OCI-LY1 (cell line): ENCODE results near the gene FARSB.

Experiments
- CTCF ChIP-seq: fragments of 200-600 bp; sonication (generic), shearing (Covaris generic); IDR thresholded peaks from 2 replicates; pipeline ENCODE4 v1.5.1; 2017; ENCODE audit warnings: mild to moderate bottlenecking, antibody characterized with exemption, low read length, moderate library complexity, mixed read lengths
- EZH2 ChIP-seq: fragments of 200-600 bp; sonication (generic), shearing (Covaris generic); IDR thresholded peaks from 2 replicates; pipeline ENCODE4 v1.8.0; 2017; ENCODE audit warnings: borderline replicate concordance, mixed run types, mild to moderate bottlenecking, antibody characterized with exemption, low read length, moderate library complexity, mixed read lengths

- TF ChIP-seq CTCF (no peak), EZH2 (no peak)
Measured at GRCh38 chr2:222548992-222549391, 106.9 kb downstream of the FARSB start.
